Esophagus squamous epithelium (tissue), 4 donors: ENCODE data around the gene PTPRN.

Experiments used
- POLR2A ChIP-seq, 4 donors: fragments of 450-650 bp; IDR thresholded peaks; one replicate each; pipeline ENCODE4 v1.6.1; 2017; ENCODE audit warnings: antibody characterized with exemption in 4 of 4, mild to moderate bottlenecking in 4 of 4, moderate library complexity in 3 of 4
- TF ChIP-seq, protein P1 (sequence below), 6 experiments: fragments of 450-650 bp in 4 of 6; fragments of 200-600 bp in 2 of 6; sonication (generic) in 2 of 6; IDR thresholded peaks; one replicate each; pipeline ENCODE4 v1.5.1; 2016 to 2019; ENCODE audit warnings: antibody characterized with exemption in 6 of 6, mild to moderate bottlenecking in 4 of 6, moderate library complexity in 4 of 6

DNA sequence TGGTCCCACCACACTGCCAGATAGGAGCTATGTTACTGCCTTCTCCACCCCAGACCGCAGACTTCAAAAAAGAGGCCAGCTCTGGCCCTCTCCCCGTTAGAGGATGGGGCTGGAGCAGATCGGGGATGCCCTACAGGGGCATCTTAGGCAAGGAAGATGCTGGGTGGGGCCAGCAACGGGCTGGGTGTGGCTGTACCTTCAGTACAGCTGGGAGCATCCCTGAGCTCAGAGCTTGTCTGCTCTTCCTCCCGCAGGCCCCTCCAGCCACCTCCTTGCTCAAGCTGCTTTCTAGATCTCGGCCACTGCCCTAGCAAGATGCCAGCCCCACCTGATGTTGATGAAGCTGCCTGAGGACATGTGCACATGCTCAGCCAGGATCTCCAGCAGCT, 9.8 kb downstream of the PTPRN start:
- TF ChIP-seq, protein P1, sequence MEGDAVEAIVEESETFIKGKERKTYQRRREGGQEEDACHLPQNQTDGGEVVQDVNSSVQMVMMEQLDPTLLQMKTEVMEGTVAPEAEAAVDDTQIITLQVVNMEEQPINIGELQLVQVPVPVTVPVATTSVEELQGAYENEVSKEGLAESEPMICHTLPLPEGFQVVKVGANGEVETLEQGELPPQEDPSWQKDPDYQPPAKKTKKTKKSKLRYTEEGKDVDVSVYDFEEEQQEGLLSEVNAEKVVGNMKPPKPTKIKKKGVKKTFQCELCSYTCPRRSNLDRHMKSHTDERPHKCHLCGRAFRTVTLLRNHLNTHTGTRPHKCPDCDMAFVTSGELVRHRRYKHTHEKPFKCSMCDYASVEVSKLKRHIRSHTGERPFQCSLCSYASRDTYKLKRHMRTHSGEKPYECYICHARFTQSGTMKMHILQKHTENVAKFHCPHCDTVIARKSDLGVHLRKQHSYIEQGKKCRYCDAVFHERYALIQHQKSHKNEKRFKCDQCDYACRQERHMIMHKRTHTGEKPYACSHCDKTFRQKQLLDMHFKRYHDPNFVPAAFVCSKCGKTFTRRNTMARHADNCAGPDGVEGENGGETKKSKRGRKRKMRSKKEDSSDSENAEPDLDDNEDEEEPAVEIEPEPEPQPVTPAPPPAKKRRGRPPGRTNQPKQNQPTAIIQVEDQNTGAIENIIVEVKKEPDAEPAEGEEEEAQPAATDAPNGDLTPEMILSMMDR (IDR thresholded peaks at IDR 0.05) = no peak
- no peak for TF ChIP-seq POLR2A (IDR thresholded peaks at IDR 0.05)
